T-helper 9 cell (primary cell): ENCODE measurements around the gene DPYD.

ENCODE experiments used
- DNase-seq: peaks from one replicate; pipeline ENCODE4 v3.0.0-alpha.2; 2020

Gene DPYD

DNA sequence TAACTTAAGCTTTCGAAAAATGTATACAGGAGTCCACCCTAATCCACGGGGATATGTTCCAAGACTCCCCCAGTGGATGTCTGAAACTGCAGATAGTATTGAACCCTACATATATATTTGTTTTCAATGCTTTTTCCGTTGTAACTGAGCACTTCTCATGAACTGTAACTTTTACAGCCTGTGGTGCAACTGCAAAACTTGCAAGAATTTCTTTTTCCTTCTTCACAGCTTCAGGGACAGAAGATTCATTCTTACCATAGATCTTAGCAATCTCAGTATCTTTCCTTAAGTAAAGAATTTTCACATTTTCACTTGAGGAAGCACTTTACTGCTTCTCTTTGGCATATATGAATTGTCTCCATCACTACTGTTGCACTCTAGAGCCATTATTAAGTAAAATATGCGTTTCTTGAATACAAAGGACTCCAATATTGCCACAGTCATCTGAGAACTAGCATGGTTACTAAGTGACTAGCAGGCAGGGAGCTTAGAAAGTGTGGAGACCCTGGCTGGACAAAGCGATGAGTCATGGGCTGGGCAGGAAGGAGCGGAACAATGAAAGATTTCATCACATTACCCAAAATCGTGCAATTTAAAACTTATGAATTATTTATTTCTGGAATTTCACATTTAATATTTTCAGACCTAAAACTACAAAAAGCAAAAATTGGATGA, 14.1 kb downstream of the DPYD start:
- no peak for DNase-seq

DNA sequence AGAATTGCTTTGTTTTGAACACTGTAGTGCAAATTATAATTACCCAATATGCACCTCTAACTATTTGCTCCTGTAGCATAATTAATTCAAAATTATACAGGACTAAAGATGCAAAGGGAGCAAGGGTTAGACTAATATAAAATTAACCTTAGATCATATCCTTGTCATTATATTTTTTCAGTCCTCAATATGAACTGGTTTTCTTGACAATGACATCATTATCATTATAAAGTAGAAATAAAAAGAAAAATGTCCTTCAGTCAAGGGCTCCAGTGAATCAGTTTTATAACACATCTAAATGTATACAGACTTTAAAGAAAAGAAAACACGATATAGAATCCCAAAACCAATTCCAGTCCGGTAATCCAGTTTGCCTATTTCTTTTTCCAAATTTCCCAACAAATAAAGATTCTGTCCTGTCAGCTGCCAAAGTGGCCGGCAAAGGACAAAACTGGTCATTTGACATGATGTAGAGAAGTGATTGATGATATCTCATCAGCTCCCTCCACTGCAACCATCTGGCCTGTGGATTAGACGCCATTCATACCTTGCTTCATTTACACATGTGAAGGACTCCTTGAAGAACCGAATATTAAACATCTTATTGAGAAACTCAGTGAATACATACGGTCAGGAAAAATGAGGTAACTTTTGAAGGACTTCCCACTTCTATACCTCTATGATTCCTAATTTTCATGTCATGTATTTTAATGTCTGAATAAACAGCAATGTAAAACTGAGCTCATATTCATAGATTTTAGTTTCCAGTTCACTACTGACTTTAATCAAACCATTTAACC, 15.5 kb downstream of the DPYD start:
- DNase-seq = no peak

DNA sequence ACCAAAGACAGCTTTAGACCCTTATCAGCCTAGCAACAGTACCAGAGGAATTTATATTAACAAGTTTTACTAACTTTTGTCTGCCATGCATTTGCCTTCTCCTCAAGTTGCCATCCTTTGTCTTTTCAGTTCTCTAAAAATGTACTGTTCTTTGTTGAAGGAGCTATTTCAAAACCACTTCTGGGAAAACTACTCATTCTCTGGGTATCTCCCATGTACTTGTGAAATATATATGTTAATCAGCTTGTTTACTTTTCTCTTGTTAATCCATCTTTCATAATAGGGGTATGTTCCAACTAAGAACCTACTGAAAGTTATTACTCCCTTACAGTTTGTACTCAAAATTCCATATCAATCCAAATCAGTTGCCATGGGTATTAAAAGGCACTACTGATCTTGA, 16.3 kb downstream of the DPYD start:
- no peak for DNase-seq

DNA sequence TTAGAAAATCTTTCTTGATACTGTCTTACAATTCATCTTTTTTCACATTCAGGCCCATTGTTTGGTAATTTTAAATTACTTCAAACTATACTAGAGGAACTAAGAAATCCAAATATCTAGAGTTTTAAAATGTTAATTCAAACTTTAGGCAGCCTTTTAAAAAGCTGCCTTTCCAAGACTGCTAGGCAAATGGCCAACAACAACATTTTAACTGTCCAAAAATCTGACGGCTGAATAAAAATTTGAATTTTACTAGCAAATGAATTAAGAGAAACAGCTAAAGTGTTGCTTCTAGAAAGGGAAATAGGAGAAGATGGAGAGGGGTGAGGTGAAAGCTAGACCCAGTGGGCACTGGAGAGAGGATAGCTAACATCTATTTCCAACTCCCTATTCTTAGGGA, 17.2 kb downstream of the DPYD start:
- no peak for DNase-seq

DNA sequence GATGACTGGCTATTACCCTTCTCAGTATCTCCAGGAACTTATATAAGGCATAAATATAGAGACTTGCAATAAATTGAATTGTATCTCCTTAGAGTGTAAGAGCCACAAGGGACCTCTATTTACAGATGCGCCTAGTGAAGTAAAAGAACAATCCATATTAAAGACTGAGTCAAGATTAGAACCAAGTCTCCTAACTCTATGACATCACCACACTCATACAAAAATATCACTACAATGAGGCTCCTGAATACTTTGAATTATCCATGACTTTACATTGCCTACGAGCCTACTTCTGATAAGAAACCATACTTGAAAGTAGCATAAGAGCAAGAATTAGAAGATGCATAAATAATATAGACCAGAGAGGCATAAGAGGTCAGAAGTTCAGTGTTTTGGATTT, 18.8 kb downstream of the DPYD start:
- DNase-seq = no peak

DNA sequence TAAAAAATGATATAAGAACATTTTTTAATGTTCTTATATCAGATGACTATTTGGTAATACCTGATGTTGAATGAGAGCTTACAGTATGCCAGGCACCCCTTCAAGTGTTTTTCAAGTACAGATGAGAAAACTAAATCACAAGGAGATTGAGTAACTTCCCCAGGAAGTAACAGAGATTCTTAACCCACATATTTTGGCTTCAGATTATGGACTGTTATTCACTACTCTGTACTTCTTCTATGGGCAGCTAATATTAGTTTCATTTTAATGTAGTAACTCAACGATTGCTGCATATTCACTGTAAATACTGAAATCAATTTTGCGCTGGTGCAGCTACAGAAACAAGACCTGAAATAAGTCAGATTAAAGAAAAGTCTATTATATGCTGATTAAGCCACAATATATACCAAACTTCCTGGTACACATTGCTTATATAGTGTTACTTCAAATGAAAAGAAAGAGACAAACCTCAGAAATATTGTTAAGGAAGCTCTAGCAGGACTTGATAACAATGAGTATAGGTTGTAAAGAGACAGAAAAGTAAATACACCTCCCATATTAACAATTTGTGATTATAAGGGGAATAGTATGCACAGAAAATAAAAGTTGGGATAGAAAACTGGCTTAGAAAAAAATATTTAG, 19.7 kb downstream of the DPYD start:
- DNase-seq = no peak

DNA sequence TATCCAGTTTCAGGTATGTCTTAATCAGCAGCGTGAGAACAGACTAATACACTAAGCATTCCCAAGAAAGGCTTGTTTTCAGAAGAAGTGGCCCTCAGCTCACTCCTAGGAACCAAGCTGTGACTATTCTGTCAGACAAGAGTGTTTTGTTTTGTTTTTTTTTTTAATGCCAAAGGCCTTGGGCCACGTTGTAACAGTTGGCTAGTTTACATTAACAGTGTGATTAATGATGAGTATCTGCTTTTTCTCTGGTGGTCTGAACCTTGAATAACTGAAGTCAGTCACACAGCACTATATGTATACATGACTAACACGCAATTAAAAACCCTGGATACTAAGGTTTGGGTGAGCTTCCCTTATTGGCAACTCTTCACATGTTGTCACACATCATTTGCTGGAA, 21.9 kb downstream of the DPYD start:
- no peak for DNase-seq

DNA sequence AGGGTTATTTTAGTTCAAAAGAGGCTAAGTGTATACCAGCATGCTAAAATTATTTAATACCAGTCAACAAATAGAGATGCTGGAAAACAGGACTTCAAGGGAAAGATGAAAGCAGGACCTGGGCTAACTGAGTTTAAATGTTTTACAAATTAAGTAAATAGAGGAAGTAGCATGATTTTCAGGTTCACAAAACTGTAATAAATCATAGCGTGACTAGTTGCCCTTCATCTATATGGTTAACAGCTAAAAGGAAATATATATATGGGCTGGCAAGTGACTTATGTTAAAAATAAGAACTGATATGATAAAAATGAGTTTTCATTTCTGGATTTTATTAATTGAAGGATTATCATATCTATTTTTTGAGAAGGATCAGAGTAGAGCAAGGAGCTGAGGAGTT, 25.6 kb downstream of the DPYD start:
- no peak for DNase-seq

DNA sequence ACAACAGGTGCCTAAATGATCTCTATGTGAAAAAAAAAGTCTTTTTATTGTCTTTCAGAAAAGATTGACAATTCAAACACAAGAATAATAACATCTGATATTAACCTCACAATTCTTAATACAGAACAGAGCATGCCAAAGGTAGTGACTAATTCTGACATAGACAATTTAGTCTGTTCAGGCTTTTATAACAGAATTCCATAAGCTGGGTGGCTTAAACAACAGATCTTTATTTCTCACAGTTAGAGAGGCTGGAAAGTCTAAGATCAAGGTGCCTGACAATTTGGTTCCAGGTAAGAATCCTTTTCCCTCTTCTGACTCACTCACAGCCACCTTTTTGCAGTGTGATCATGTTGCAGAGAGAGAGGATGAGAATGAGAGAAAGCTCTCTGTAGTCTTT, 27.0 kb downstream of the DPYD start:
- DNase-seq = no peak

DNA sequence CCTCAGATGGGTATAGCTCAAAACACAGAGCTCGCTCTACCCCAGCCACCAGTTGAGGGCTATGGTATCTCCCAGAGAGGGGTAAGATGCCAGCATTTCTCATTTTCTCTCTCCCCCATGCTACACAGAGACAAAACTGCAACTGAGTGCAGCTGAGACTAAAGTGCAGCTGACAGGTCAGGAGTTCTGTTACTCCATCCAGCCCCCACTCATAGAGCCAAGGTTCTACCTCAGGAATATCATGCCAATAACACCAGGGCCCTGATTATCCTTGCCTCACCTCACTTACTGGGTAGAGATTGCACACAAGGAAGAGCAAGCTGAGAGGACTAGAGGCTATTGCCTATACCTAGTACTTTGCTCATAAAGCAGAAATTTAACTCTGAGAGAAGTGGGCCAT, 34.6 kb downstream of the DPYD start:
- DNase-seq = no peak

DNA sequence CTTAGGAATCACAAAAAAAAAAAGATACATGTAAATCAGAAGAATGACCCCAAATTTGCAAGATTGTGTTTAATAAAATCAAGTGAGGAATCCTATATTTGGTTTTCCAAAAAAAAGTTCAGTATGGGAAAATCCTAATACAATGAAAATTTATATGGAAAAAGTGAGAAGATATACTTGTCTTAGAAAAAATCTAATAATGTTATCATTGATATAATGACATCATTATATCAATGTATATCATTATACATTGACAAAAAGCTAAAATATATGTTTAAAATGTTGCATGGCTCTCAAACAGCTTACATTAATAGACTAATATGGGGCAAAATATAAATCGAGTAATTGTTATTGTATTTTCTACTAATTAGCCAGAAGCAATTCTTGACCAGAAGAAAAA, 37.0 kb downstream of the DPYD start:
- DNase-seq = no peak

DNA sequence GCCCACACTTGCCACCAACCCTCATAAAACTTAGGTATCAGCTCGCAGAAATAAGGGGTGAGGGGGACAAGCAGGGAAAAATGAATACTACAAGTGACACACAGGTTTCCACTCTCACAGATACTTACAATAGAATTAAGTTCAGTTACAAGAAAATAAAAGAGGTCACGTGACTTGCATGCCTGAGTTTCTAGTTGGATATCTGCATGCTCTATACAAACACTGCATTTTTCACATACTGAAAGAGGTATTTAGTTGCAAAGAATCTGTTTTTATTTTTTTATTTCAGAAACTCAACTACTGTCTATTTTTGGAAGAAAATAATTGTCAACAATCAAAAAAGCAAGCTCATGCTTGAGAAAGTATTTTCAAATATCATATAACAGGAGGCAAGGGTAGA, 43.5 kb downstream of the DPYD start:
- DNase-seq = no peak

DNA sequence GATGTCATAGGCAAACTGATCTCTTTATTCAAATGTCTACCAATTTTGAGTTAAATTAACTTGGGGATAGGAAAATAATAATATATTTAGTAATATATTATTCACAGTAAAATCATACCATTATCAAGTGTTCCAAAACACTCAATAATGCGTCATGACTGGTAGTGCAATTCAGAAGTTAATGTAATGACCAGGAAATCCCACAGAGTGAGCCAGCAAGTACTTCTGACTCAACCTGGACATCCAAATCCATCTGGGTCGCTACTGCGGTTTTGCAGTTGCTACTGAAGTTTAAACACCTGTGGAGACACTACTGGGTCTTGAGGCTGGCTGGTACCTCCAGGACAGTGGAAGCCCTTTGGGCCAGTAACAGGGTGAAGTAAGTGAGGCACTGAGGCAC, 44.8 kb downstream of the DPYD start:
- DNase-seq = no peak

DNA sequence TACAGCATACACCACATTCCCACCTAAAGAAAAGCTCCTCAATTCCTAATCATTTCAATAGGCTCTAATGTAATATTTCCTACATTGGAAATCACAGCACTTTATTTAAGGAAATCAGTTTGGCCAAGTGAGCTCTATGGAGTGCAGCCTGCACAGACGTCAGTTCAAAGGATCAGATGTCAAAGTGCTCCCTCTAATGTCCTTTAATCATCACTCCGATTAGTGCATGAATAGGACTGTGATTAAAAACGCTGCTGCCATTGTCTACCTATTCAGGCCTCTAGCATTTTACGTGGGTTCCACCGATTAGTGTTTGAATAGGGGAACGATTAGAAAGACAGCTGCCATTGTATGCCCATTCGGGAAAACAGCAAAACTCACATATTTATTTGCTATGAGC, 50.2 kb downstream of the DPYD start:
- no peak for DNase-seq

DNA sequence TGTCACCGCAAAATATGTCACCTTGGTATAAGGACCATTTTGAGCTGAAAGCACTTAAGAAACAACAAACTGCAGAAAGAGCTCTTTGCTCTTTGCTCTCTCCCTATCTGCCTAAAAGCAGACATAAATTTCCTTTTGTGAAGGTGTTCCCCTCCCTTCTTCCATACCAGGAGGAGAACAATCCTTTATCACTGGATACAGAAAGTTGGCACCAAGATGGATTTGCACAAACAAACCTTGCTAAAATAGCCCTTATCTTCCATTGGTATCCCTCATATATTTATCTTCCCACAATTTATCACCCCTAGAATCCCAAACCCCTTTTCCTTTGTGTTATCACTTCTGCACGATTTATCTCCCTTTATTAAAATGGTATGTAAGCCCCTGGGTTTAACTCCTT, 51.4 kb downstream of the DPYD start:
- DNase-seq = no peak

DNA sequence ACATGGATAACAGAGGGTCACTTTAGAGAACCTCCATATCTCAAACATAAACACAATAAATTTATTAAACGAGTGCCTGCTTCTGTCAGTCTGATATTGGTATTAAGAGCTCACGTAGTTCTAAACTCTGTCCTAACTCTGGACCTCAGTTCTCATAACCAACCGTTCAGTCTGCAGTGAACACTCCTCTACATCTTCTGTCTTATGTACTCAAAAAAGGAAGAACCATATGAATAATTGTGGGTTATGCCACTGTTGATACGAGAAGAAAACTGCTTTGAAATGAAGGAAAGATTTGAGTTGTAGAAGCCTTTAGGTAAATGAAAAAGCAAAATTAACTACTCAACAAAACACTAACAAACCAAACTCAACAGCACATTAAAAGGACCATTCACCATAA, 53.7 kb downstream of the DPYD start:
- DNase-seq = no peak

DNA sequence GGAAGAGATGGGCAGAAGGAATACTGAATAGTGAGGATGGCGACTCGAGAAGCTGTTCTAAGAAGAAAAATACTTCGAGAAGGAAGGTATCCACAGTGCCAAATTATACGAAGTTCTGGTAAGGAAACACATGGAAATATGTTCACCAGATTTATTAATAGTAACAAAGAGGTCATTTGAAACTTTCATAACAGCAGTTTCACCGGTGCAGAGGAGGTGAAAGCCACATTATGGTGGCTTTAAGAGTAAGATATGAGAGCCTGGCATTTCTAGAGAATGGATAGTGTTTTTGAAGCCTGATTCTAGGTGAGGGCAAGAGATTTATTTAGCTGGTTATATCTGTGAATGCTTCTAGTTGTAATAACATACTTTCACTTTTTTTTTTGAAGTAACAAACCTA, 56.2 kb downstream of the DPYD start:
- no peak for DNase-seq

DNA sequence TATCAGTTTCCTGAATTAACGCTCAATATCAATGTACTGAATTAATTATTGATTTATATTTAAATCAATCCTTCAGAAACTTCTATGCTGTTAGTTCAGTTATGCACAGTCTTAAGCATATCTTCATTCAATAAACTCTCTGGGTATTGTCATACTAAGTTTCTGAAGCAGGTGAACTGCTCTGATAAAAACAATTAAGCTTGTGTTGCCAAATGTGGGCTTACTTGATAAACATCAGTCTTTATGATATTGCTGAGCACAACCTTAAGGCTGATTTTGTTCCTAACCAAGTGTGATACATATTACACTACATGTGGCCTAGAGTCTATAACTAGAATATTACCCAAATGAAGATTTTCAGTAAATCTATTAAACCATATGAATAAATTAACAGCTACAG, 67.6 kb downstream of the DPYD start:
- DNase-seq = no peak

DNA sequence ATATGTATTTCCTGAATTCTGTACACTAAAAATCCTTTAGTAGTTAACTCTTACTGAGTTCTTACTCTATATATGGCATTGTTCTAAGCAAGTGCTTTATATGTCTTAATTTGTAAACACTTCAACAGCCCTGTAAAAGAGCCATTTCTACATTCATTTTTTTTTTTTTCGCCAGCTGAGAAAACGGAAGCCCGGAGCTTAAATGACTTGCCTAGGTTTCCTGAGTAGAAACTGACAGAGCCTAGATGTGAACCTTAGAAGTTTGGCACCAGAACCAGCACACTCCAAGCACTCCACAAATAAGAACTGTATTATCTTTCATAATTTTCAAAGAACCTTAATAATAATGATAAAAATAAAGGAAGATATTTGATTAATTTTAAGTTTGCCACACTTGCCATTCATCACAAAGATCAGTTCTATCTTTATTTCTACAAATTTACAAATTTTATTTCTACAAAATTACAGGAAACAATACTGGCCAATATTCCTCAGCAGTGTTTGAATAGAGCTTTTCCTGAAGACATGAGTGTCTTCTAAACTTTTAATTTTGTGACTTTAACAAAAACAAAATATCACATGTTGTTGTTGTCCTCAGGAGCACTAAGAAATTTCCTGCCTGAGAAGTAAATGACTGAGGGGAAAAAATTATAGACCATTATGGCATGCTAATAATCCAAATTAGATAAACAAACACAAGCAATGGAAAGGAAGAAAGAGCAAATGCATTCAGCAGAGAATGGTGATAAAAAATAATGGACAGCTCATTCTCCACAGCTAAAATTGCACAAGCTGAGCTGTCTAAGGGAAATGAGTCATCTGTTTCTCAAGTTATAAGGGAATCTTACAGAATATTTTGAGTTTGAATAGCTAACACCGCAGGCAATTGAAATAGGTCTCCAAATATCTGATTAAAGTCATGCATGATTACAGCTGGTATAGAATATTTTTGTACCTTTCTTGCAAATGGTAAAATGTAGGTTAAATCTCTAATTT, 71.2 kb downstream of the DPYD start:
- DNase-seq = no peak

DNA sequence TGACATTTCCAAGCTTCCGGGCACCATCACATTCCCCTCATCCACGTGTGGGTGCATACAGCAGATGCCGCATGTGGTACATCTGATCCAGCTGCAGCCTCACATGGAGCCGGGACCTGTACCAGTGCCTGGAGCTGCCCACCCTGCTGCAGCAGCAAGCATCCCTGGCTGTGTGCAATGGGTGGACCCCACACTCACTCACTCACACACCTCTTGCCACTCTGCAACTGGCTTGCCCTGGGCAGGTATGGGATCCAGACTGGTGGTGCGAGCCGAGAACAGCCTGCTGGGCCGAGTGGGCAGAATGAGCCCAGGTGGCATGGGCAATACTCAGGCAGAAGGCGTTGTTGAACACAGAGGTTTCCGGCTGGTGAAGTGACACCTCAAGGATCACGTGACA, 75.0 kb downstream of the DPYD start:
- no peak for DNase-seq

DNA sequence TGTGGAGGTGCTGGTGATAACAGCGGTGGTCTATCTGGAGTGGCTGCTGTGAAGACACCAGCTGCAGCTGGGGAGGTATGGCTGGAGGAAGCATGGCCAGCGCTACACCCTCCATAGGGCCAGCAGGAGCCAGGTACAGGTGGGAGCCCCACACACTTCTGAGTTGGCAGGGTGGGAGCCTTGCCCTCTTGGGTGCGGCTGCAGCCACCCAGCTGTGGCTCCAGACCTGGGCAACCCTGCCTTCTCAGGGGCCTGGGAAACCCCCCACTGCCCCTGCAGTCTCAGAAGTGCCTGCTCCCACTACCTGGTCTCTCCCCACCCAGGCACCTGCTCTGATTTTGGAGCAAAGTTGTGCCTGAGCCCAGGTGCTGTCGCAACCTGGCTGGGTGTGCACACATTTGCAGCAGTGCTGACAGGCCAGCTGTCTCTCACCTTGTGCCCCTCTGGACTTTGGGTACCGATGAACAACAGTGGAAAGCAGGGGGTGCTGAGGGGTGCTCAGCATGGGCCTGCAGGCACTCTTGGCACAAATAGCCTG, 76.2 kb downstream of the DPYD start:
- DNase-seq = no peak

DNA sequence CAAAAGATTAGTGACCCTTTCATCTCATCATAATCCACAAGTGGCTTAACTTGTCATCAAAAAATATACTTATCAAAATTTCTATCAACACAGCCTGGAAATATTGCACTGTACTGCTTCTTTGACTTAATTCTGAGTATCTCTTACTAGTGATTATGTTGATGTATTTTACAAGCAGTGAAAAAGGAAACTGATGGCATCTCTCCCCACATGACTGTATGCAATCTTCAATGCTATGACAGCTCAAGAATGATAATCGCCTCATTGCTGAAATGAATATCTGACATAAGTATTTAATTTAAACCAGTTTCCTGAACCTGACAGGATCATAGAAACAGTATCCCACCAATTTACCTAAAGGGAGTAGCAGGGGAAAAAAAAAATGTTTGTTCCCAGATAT, 79.5 kb downstream of the DPYD start:
- no peak for DNase-seq

DNA sequence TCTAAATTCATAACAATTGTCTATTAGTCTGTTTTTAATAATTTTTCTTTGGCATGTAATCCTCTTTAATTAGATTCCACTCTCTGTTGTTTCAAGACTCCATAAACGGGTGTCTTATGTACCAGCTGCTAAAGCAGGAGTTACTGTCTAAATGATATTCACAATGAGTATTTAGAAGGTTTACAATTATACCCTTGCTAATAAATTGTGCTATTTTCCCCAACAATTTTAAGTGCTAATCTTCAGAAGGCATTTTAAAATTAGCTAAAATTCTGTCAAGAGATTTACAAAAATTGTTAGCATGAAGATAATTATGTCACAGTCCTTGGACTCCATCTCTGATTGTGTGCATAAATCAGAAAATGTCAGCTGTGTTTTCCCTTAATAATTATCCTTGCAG, 83.7 kb downstream of the DPYD start:
- no peak for DNase-seq
